Peyer's patch (tissue), 4 donors: Measurements from ENCODE around the gene APOBEC3A. TPM values are rescaled to one million over a fixed set of nuclear protein-coding genes. Genes with fewer than 3 reads are reported as not detected.
"Not testable (repeated sequence)": the region's sequence is repeated elsewhere in the genome, so short reads cannot be mapped to it uniquely, and the experiment has no call there.

Source experiments
- DNase-seq, 3 donors: peaks; one replicate each; pipeline ENCODE4 v3.0.0-alpha.2; 2017 to 2019
- H3K27ac ChIP-seq, 4 donors: fragments of 200-600 bp; sonication (generic); one replicate each; pipeline ENCODE4 v1.5.1; 2016 to 2019
- H3K27me3 ChIP-seq, 2 donors: fragments of 200-600 bp; sonication (generic); one replicate each; pipeline ENCODE4 v1.5.1; 2019
- H3K36me3 ChIP-seq, 3 donors: fragments of 200-600 bp; sonication (generic); one replicate each; pipeline ENCODE4 v1.5.1; 2016 to 2019
- H3K4me1 ChIP-seq, 4 donors: fragments of 200-600 bp; sonication (generic); one replicate each; pipeline ENCODE4 v1.5.1; 2016 to 2019
- H3K4me3 ChIP-seq, 4 donors: fragments of 200-600 bp; sonication (generic); 1 replicate in 3 of 4; 2 replicates in 1 of 4; pipeline ENCODE4 v1.5.1; 2016 to 2019; ENCODE audit warnings: mild to moderate bottlenecking in 1 of 4
- H3K9me3 ChIP-seq, 4 donors: fragments of 200-600 bp; sonication (generic); one replicate each; pipeline ENCODE4 v1.5.1; 2016 to 2019; ENCODE audit warnings: mild to moderate bottlenecking in 1 of 4
- POLR2A ChIP-seq, 2 donors: fragments of 450-650 bp; IDR thresholded peaks; one replicate each; pipeline ENCODE4 v1.5.1; 2017; ENCODE audit warnings: antibody characterized with exemption in 2 of 2, mild to moderate bottlenecking in 2 of 2, moderate library complexity in 2 of 2
- total RNA-seq, 4 donors: library from RNA; depleted of rRNA; stranded (reverse); fragments of >200 nt; gene quantifications; one replicate each; pipeline ENCODE4 v1.1.0, GENCODE V29; 2016
- TF ChIP-seq, protein P1 (sequence below), 6 experiments: fragments of 450-650 bp in 4 of 6; fragments of 200-600 bp in 2 of 6; sonication (generic) in 1 of 6; IDR thresholded peaks; one replicate each; pipeline ENCODE4 v1.5.1; 2017 to 2019; ENCODE audit warnings: antibody characterized with exemption in 6 of 6, mild to moderate bottlenecking in 3 of 6, moderate library complexity in 1 of 6

APOBEC3A gene
- total RNA-seq, 4 donors from 2014 or later: 9.1 TPM; not detected in 3

DNA sequence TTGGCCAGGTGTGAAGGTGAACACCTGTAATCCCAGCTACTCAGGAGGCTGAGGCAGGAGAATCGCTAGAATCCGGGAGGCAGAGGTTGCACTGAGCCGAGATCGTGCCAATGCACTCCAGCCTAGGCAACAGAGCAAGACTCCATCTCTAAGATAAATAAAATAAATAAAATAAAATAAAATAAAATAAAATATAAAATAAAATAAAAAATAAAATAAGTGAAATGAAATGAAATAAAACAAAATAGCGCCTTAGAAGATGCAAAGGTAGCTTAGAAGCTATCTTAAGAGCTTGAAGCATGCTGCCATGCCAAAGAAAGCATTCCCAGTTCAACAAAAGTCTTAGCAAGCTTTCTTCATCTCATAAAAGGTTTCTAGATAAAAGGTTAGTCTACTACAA, 49.8 kb downstream of the APOBEC3A start:
- no peak overlapping the region for H3K27ac ChIP-seq
- no peak overlapping the region for H3K4me3 ChIP-seq
- H3K27me3 ChIP-seq: no peaks in the 10 kb centered on the region
- no peaks in the 10 kb centered on the region for H3K36me3 ChIP-seq
- no peaks in the 10 kb centered on the region for H3K9me3 ChIP-seq
- no peak for DNase-seq
- H3K4me1 ChIP-seq: no peaks in the 10 kb centered on the region
- TF ChIP-seq POLR2A (IDR thresholded peaks at IDR 0.05): no peak
- TF ChIP-seq, protein P1, sequence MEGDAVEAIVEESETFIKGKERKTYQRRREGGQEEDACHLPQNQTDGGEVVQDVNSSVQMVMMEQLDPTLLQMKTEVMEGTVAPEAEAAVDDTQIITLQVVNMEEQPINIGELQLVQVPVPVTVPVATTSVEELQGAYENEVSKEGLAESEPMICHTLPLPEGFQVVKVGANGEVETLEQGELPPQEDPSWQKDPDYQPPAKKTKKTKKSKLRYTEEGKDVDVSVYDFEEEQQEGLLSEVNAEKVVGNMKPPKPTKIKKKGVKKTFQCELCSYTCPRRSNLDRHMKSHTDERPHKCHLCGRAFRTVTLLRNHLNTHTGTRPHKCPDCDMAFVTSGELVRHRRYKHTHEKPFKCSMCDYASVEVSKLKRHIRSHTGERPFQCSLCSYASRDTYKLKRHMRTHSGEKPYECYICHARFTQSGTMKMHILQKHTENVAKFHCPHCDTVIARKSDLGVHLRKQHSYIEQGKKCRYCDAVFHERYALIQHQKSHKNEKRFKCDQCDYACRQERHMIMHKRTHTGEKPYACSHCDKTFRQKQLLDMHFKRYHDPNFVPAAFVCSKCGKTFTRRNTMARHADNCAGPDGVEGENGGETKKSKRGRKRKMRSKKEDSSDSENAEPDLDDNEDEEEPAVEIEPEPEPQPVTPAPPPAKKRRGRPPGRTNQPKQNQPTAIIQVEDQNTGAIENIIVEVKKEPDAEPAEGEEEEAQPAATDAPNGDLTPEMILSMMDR (IDR thresholded peaks at IDR 0.05): no peak

DNA sequence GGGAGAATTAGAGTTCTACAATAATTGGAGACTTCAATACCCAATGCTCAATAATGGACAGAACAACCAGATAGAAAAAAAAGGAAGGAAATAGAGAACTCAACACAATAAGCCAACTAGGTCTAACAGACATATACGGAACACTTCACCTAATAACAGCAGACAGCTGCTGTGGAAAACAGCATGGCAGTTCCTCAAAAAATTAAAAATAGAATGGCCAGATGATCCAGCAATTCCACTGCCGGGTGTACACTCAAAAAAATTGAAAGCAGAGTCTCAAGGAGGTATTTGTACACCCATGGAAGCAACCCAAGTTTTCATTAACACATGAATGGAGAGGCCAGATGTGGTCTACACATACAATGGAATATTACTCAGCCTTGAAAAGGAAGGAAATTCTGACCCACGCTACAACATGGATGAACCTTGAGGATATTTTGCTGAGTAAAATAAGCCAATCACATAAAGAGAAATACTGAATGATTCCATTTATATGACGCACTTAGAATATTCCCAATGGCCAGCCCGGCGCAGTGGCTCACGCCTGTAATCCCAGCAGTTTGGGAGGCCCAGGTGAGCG, 51.0 kb downstream of the APOBEC3A start:
- H3K4me3 ChIP-seq, H3K4me1 ChIP-seq, H3K27me3 ChIP-seq, H3K27ac ChIP-seq, H3K9me3 ChIP-seq, H3K36me3 ChIP-seq, DNase-seq: not testable (repeated sequence)

DNA sequence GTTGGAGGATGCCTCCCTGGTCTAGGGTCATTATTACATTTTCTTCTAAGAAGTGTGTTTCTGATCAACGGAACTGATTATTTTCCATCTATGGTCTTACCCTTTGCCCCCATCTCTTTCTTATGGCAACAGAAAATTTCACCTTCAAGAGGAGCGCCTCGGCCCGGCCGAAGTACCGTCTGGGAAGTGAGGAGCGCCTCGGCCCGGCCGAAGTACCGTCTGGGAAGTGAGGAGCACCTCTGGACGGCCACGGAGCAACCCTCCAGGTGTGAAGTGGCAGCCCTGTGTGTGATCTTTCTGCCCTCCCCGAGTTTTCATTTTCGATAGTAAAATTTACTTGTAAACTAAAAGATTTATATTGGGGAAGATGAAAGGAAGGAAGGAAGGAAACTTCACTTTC, 53.5 kb downstream of the APOBEC3A start:
- no peaks in the 10 kb centered on the region for H3K36me3 ChIP-seq
- no peak overlapping the region for H3K4me3 ChIP-seq
- H3K4me1 ChIP-seq: peaks cover 0 to 13% (median 2%) of the 10 kb centered on the region in 4 donors
- H3K27me3 ChIP-seq: no peaks in the 10 kb centered on the region
- no peaks in the 10 kb centered on the region for H3K9me3 ChIP-seq
- H3K27ac ChIP-seq: no peak overlapping the region
- no peak for DNase-seq
- TF ChIP-seq POLR2A (IDR thresholded peaks at IDR 0.05): no peak
- TF ChIP-seq, protein P1 (IDR thresholded peaks at IDR 0.05): no peak

Other genes starting within 250 kb of the APOBEC3A start
- gene SUN2, start 201.6 kb upstream of the APOBEC3A start, total RNA-seq: 100 to 1,000 TPM; 171 to 291 (median 248) TPM
- 10 to 100 TPM in 3 of 4 donors, not detected in 1; 15.2 to 21.6 (median 16.2) TPM for gene DNAL4, start 163.5 kb upstream of the APOBEC3A start, total RNA-seq
- 1 to 10 TPM in 2 of 4 donors, under 1 TPM in 2; 0.53 to 2.8 (median 1.1) TPM for gene NPTXR, start 113.6 kb upstream of the APOBEC3A start, total RNA-seq
- gene CBX6, start 85.4 kb upstream of the APOBEC3A start, total RNA-seq: 10 to 100 TPM in 2 of 4 donors, 1 to 10 TPM in 2; 7.0 to 35.5 (median 10.7) TPM
- 1 to 10 TPM in 3 of 4 donors, not detected in 1; 1.1 to 2.7 (median 1.9) TPM for gene APOBEC3B, start 24.7 kb downstream of the APOBEC3A start, total RNA-seq
- 10 to 100 TPM in 1 of 4 donors, 1 to 10 TPM in 3; 4.1 to 35.5 (median 4.4) TPM for gene APOBEC3C, start 56.6 kb downstream of the APOBEC3A start, total RNA-seq
- gene APOBEC3D, start 63.5 kb downstream of the APOBEC3A start, total RNA-seq: 1 to 10 TPM; 2.6 to 8.3 (median 3.6) TPM
- 1 to 10 TPM in 3 of 4 donors, under 1 TPM in 1; 0.70 to 8.3 (median 1.6) TPM for gene APOBEC3F, start 83.3 kb downstream of the APOBEC3A start, total RNA-seq
- 1 to 10 TPM; 2.1 to 8.3 (median 4.7) TPM for gene APOBEC3G, start 119.7 kb downstream of the APOBEC3A start, total RNA-seq
- not detected for gene APOBEC3H, start 139.6 kb downstream of the APOBEC3A start, total RNA-seq
- 10 to 100 TPM; 41.2 to 58.6 (median 53.2) TPM for gene CBX7, start 195.1 kb downstream of the APOBEC3A start, total RNA-seq